Retinal pigment epithelial cell (primary cell): ENCODE measurements around the gene CAV1.

Source experiments
- DNase-seq: peaks from one replicate; pipeline ENCODE4 v3.0.0-alpha.2; 2010; ENCODE audit warnings: low read depth
- H3K4me3 ChIP-seq: 2 replicates; pipeline ENCODE4 v1.5.1; 2011; ENCODE audit warnings: mild to moderate bottlenecking, low read length, control low read depth, moderate library complexity
- CTCF ChIP-seq: conservative IDR thresholded peaks from 2 replicates; pipeline ENCODE4 v1.5.1; 2011; ENCODE audit warnings: low read depth, low read length, control low read depth, inconsistent platforms

The CAV1 gene

GRCh38 chr7:116566666-116567065 is 41.8 kb downstream of the CAV1 start:
- TF ChIP-seq CTCF = no peak
- H3K4me3 ChIP-seq = no peak overlapping the region
- no peak for DNase-seq

- TF ChIP-seq CTCF = no peak
- DNase-seq = no peak
- H3K4me3 ChIP-seq = no peak overlapping the region
Observed at GRCh38 chr7:116569737-116570136, 44.9 kb downstream of the CAV1 start.

GRCh38 chr7:116570306-116570705 is 45.5 kb downstream of the CAV1 start:
- H3K4me3 ChIP-seq = no peak overlapping the region
- DNase-seq = no peak
- TF ChIP-seq CTCF = no peak

- no peak for TF ChIP-seq CTCF
- no peak for DNase-seq
- no peak overlapping the region for H3K4me3 ChIP-seq
Observed at GRCh38 chr7:116571037-116571436, 46.2 kb downstream of the CAV1 start.

GRCh38 chr7:116571552-116571951 is 46.7 kb downstream of the CAV1 start:
- no peak for TF ChIP-seq CTCF
- H3K4me3 ChIP-seq = no peak overlapping the region
- no peak for DNase-seq

GRCh38 chr7:116572036-116572435 is 47.2 kb downstream of the CAV1 start:
- no peak for TF ChIP-seq CTCF
- no peak overlapping the region for H3K4me3 ChIP-seq
- DNase-seq = no peak

- no peak for DNase-seq
- no peak overlapping the region for H3K4me3 ChIP-seq
- TF ChIP-seq CTCF = no peak
Observed at GRCh38 chr7:116573541-116573940, 48.7 kb downstream of the CAV1 start.
